Fibroblast of lung (primary cell): ENCODE results near the gene SUPT3H. TPM values are rescaled to one million over a fixed set of nuclear protein-coding genes. Genes with fewer than 3 reads are reported as not detected.

Experiments used
- DNase-seq, 2 donors: peaks; one replicate each; pipeline versions ENCODE4 v3.0.0 to v3.0.0-alpha.2; 2010; ENCODE audit warnings: low read depth in 2 of 2
- H2AFZ ChIP-seq: 2 replicates; pipeline ENCODE4 v1.5.1; 2012; ENCODE audit warnings: low read length, control low read depth, inconsistent platforms
- H3K27ac ChIP-seq: 2 replicates; pipeline ENCODE4 v1.5.1; 2011; ENCODE audit warnings: low read length, control low read depth; ENCODE audit not compliant: insufficient read depth
- H3K27me3 ChIP-seq: 2 replicates; pipeline ENCODE4 v1.5.1; 2011; ENCODE audit warnings: mild to moderate bottlenecking, low read length; ENCODE audit not compliant: control insufficient read depth, insufficient read depth
- H3K36me3 ChIP-seq: 2 replicates; pipeline ENCODE4 v1.5.1; 2011; ENCODE audit warnings: low read length; ENCODE audit not compliant: control insufficient read depth, insufficient read depth
- H3K4me1 ChIP-seq: 2 replicates; pipeline ENCODE4 v1.5.1; 2011; ENCODE audit warnings: low read length; ENCODE audit not compliant: control insufficient read depth, insufficient read depth; ENCODE audit errors: extremely low read depth
- H3K4me2 ChIP-seq: 2 replicates; pipeline ENCODE4 v1.5.1; 2011; ENCODE audit warnings: low read length, control low read depth; ENCODE audit not compliant: insufficient read depth; ENCODE audit errors: extremely low read depth
- H3K4me3 ChIP-seq, 4 experiments: fragments of 200-600 bp in 1 of 4; sonication (generic) in 1 of 4; replicated peaks in 1 of 4; 2 replicates each; pipeline ENCODE4 v1.5.1; 2011 to 2016; ENCODE audit warnings: low read length in 4 of 4, low read depth in 3 of 4, mild to moderate bottlenecking in 3 of 4, control low read depth in 2 of 4, inconsistent platforms in 1 of 4, mixed read lengths in 1 of 4; ENCODE audit not compliant: insufficient read depth in 1 of 4; ENCODE audit errors: control extremely low read depth in 1 of 4
- H3K79me2 ChIP-seq: 2 replicates; pipeline ENCODE4 v1.5.1; 2012; ENCODE audit warnings: mild to moderate bottlenecking, low read length, inconsistent platforms; ENCODE audit not compliant: control insufficient read depth, insufficient read depth
- H3K9ac ChIP-seq: 2 replicates; pipeline ENCODE4 v1.5.1; 2011; ENCODE audit warnings: mild to moderate bottlenecking, low read length, control low read depth; ENCODE audit not compliant: insufficient read depth
- H3K9me3 ChIP-seq: 2 replicates; pipeline ENCODE4 v1.5.1; 2012; ENCODE audit warnings: low read depth, low read length; ENCODE audit not compliant: control insufficient read depth, insufficient read depth
- H4K20me1 ChIP-seq: 2 replicates; pipeline ENCODE4 v1.5.1; 2011; ENCODE audit warnings: low read length; ENCODE audit not compliant: control insufficient read depth, insufficient read depth; ENCODE audit errors: extremely low read depth
- CTCF ChIP-seq, 2 donors: IDR thresholded peaks in 1 of 2; conservative IDR thresholded peaks in 1 of 2; 1 replicate in 1 of 2; 2 replicates in 1 of 2; pipeline ENCODE4 v1.5.1; 2011 to 2012; ENCODE audit warnings: low read length in 2 of 2, control low read depth in 1 of 2, inconsistent platforms in 1 of 2, low read depth in 1 of 2, mild to moderate bottlenecking in 1 of 2
- EZH2 ChIP-seq: IDR thresholded peaks from 2 replicates; pipeline ENCODE4 v1.5.1; 2012; ENCODE audit warnings: low read length, control low read depth, mild to moderate bottlenecking; ENCODE audit errors: missing control alignments
- polyA plus RNA-seq, 2 donors: library from polyadenylated mRNA; depleted of rRNA in 1 of 2; stranded (reverse) in 1 of 2; unstranded in 1 of 2; fragments of >200 nt; gene quantifications; 2 replicates each; pipeline ENCODE4 v1.2.1, GENCODE V29; 2011 to 2012; ENCODE audit warnings: missing spikeins in 1 of 2
- total RNA-seq: library from RNA; depleted of rRNA; stranded (reverse); fragments of >200 nt; gene quantifications from 2 replicates; pipeline ENCODE4 v1.2.1, GENCODE V29; 2014

The SUPT3H gene
- total and polyA plus RNA-seq, 2 donors (not counting 1 experiment from before 2014, with no cell fraction given) = 8.3 to 8.5 TPM

GRCh38 chr6:44841829-44842228, 535.9 kb downstream of the SUPT3H start:
- no peak for TF ChIP-seq CTCF (conservative IDR thresholded peaks at IDR 0.05 in 1 of 2, IDR thresholded peaks at IDR 0.05 in 1 of 2; ENCODE audit: low read depth in 1 of 2, low read length in 2 of 2)
- no peak for TF ChIP-seq EZH2
- Histone ChIP-seq H3K4me3 (no peak overlapping the region), H3K27ac (no peak overlapping the region), H2AFZ (no peak overlapping the region), H3K4me2 (no peak overlapping the region), H3K9ac (no peak overlapping the region), H4K20me1 (no peaks in the 10 kb centered on the region), H3K79me2 (no peaks in the 10 kb centered on the region), H3K9me3 (no peaks in the 10 kb centered on the region), H3K36me3 (no peaks in the 10 kb centered on the region), H3K27me3 (no peaks in the 10 kb centered on the region), H3K4me1 (no peaks in the 10 kb centered on the region)
- DNase-seq = no peak

DNA sequence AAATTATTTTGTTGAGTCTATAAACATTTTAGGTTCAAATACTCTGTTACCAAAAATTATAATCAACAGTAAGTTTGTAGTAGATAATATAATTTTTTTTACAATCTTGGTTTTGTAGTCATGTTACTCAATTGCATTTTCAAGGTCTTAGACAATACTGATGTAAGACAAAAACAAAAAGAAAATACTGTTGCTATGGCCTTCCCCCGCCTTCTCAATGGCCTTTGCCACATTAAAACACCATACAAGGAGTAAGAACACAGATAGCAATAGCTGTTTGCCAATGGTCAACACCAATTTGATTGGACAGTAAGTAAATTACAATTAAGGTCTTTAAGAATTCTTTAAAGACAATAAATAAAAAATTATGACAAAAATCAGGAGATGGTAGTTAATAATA, 540.0 kb downstream of the SUPT3H start:
- Histone ChIP-seq H2AFZ (no peak overlapping the region), H3K4me2 (no peak overlapping the region), H3K27ac (no peak overlapping the region), H3K79me2 (no peaks in the 10 kb centered on the region), H3K9ac (no peak overlapping the region), H3K36me3 (no peaks in the 10 kb centered on the region), H3K27me3 (no peaks in the 10 kb centered on the region), H3K9me3 (no peaks in the 10 kb centered on the region), H4K20me1 (no peaks in the 10 kb centered on the region), H3K4me1 (no peaks in the 10 kb centered on the region), H3K4me3 (no peak overlapping the region)
- no peak for DNase-seq
- TF ChIP-seq CTCF (conservative IDR thresholded peaks at IDR 0.05 in 1 of 2, IDR thresholded peaks at IDR 0.05 in 1 of 2; ENCODE audit: low read depth in 1 of 2, low read length in 2 of 2) (no peak), EZH2 (no peak)

DNA sequence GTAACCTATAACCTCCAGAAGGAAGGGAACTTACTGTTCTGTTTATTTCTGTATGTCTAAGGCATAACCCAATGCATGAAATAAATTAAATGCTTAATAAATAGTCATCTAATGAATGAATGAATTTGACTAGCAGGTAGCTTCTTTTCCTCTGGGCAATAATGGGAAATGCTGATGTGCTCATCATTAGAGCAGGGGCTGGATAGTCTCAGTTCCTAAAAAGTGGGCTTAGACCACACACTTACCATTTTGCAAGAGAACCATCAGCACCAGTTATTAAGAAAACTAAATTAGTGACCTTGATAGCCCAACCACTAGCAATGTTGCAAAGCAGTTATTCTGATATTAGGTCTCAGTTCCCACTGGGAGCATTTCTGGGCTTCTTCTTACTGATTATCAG, 540.5 kb downstream of the SUPT3H start:
- no peak for TF ChIP-seq EZH2
- no peak for TF ChIP-seq CTCF (conservative IDR thresholded peaks at IDR 0.05 in 1 of 2, IDR thresholded peaks at IDR 0.05 in 1 of 2; ENCODE audit: low read depth in 1 of 2, low read length in 2 of 2)
- Histone ChIP-seq H3K4me1 (no peaks in the 10 kb centered on the region), H3K4me3 (no peak overlapping the region)

More for the DNA sequence above, 540.5 kb downstream of the SUPT3H start:
- Histone ChIP-seq H4K20me1 (no peaks in the 10 kb centered on the region), H3K4me2 (no peak overlapping the region), H3K79me2 (no peaks in the 10 kb centered on the region), H2AFZ (no peak overlapping the region), H3K9me3 (no peaks in the 10 kb centered on the region), H3K36me3 (no peaks in the 10 kb centered on the region), H3K27me3 (no peaks in the 10 kb centered on the region), H3K27ac (no peak overlapping the region), H3K9ac (no peak overlapping the region)
- DNase-seq = no peak
